RWPE1 (cell line): Measurements from ENCODE around the gene DCXR.

Experiments
- CTCF ChIA-PET: fragments of 350-600 bp; sonication (Branson Sonifier 250); formaldehyde crosslinking; extraction: SDS; loops from one replicate; lab custom pipeline; 2021; lab: Yijun Ruan, JAX
- POLR2A ChIA-PET: fragments of 400-600 bp; formaldehyde crosslinking; extraction: SDS; loops from one replicate; lab custom pipeline; 2020; ENCODE audit warnings: antibody characterized with exemption; ENCODE audit not compliant: low non-redundant PET; lab: Yijun Ruan, JAX
- DNase-seq: peaks from one replicate; pipeline ENCODE4 v3.0.0; 2012; ENCODE audit warnings: low spot score
- H3K27ac ChIP-seq: fragments of 450-650 bp; 2 replicates; pipeline ENCODE4 v1.5.1; 2017
- CTCF ChIP-seq: fragments of 450-650 bp; conservative IDR thresholded peaks from 2 replicates; pipeline ENCODE4 v1.5.1; 2017; ENCODE audit warnings: low read depth, mild to moderate bottlenecking

DCXR gene

DNA sequence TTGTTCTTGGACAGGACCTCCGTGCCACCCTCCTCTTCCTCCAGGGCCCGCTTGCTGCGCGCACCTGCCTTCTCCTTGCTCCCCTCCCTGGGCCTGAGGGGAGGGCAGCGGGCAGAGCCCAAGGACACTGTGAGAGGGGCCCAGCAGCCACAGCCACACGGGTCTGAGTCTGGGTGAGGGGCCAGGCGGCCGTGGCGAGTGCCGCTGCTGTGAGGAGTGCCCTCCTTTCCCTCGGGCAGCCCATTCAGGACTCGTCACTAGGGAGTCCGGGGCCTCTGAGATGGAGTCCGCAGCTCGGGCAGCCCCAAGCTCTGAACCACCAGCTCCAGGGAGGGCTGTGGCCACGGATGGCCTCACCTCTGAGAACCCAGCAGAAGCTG lies 22.5 kb upstream of the DCXR start:
- no peak for TF ChIP-seq CTCF
- H3K27ac ChIP-seq = peak overlapping the region; percentile 79
- no peak for DNase-seq
- ChIA-PET POLR2A (interaction anchor here (0.6 kb wide), 1 partner anchor 90 kb away, joined by 3 read pairs; no protein-coding TSS in a partner anchor), CTCF (no interaction called here)

DNA sequence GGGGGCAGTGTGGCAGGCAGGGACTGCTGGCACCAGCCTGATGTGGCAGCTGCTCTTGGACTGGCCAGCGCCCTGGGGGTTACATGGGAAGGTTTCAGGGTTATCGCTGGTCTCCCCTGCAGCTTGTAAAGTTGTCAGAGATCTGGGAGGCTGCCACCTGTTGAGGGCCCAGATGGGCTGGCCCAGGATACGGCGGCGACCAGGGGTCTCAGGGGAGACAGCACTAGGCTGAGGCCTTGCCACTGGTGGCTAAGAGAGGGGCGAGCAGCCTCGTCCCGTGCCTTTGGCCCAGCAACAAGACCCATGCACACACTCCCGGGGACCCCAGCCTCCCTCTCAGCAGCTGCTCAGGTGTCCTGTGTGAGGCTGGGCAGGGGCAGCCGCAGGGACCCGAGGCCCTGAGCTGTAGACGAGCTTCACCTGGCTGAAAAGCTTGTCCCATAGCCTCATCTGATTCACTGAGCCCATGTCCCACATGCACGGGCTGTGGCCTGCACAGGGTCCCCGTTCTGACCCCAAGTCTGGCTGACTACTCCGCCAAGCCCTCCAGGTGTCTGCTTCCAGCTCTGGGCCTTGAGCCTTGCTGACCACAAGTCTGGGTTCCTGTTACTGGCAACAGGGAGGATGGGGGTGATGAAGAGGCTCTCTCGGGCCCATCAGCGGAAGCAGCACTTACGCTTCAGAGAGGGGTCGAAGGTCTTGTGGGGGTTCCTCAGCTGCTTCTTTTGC lies 21.9 kb upstream of the DCXR start:
- no peak for TF ChIP-seq CTCF
- peak overlapping the region; percentile 79 for H3K27ac ChIP-seq
- DNase-seq = no peak
- ChIA-PET CTCF (no interaction called here), POLR2A (interaction anchor here (0.6 kb wide), 1 partner anchor 89 kb away, joined by 3 read pairs; no protein-coding TSS in a partner anchor)

DNA sequence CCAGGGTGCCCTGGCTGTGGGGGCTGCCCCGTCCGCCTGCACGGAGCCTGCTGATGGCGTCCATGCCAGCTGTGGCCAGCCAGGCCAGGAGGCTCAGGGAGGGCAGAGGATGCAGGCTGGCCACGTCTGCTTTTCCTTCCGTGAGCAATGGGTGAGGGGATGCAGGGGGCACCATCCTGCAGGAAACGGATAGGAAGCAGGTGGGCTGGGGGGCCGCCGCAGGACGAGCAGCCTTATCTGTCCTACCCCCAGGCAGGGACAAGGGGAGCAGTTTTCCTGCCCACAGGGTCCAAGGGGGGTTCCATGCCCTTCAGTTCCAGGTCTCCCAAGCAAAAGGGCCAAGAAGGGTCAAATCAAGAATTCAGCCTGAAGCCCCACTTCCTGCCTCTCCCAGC lies 21.4 kb upstream of the DCXR start:
- ChIA-PET CTCF (no interaction called here), POLR2A (no interaction called here)
- TF ChIP-seq CTCF = no peak
- H3K27ac ChIP-seq = peak overlapping the region; percentile 79
- no peak for DNase-seq

DNA sequence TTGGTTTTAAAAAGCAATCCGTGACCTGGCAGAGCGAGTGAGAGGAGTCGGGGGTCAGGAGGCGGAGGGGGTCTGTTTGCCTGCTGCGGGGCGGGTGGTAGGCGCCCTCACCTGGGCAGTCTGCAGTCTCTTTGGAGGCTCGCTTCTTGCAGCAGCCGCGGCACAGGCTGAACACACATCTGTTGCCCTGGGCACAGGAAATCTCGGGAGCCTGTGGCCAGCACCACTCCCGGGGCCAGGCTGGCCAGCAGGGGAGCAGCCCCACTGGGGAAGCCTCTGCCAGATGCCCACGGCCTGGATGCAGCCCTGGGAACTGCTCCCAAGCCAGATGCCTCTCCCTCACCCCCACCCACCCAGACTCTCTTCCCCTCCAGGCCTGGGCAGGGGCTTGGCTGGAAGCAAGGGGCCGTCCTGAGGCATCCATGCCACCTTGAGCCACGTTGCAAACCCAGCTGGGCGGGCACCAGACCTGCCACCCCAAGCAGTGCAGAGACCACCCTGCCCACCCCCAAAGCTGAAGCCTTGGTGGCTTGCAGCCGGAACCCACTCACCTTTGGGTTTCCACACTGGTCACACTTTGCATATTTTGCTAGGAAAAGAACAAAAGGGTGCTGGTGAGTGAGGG lies 20.8 kb upstream of the DCXR start:
- POLR2A ChIA-PET = no interaction called here

GRCh38 chr17:82056729-82057621 lies 19.5 kb upstream of the DCXR start:
- ChIA-PET POLR2A (no interaction called here), CTCF (no interaction called here)
- peak overlapping the region; percentile 79 for H3K27ac ChIP-seq
- DNase-seq = no peak
- no peak for TF ChIP-seq CTCF

More for the DNA sequence above, 20.8 kb upstream of the DCXR start:
- DNase-seq = no peak
- peak overlapping the region; percentile 79 for H3K27ac ChIP-seq
- CTCF ChIA-PET = no interaction called here
- no peak for TF ChIP-seq CTCF
